Skeletal muscle satellite cell (primary cell): ENCODE measurements around the gene ZNF521.

Source experiments
- H3K27me3 ChIP-seq: 2 replicates; pipeline ENCODE4 v1.7.0; 2013; ENCODE audit warnings: low read length; ENCODE audit not compliant: control insufficient read depth, insufficient read depth
- H3K36me3 ChIP-seq: 2 replicates; pipeline ENCODE4 v1.7.0; 2013; ENCODE audit warnings: mild to moderate bottlenecking, control low read depth, low read length; ENCODE audit not compliant: insufficient read depth
- H3K4me1 ChIP-seq: 2 replicates; pipeline ENCODE4 v1.7.0; 2013; ENCODE audit warnings: low read length; ENCODE audit not compliant: control insufficient read depth, insufficient read depth
- H3K4me2 ChIP-seq: 2 replicates; pipeline ENCODE4 v1.7.0; 2013; ENCODE audit warnings: mild to moderate bottlenecking, low read length
- H3K4me3 ChIP-seq: 2 replicates; pipeline ENCODE4 v1.7.0; 2013; ENCODE audit warnings: low read length
- H3K9ac ChIP-seq: 2 replicates; pipeline ENCODE4 v1.7.0; 2013; ENCODE audit warnings: mild to moderate bottlenecking, low read depth, low read length, moderate library complexity
- H3K9me3 ChIP-seq: replicated peaks from 2 replicates; pipeline ENCODE4 v1.7.0; 2013; ENCODE audit warnings: mild to moderate bottlenecking, control low read depth, low read length

Gene ZNF521

DNA sequence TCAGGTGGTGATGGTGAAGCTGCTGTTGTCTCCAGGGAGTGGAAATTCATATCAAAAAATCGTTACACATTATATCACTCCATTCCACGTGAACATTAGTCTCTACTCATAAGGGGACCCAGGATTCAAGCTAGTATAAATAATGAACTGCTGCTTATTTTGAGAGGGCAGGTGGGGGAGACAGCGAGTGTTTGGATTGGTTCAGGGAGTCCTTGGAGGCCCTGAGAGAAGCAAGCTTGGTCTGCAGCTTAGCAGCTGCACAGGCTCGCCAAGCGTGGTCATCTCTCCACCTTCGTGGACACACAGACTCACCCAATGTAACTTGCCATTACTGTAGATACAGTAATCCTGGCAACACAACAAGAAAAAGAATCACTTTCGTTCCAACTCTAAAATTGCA lies 177.6 kb downstream of the ZNF521 start:
- no peaks in the 10 kb centered on the region for H3K36me3 ChIP-seq
- H3K4me1 ChIP-seq = peaks cover 7% of the 10 kb centered on the region
- H3K9ac ChIP-seq = no peak overlapping the region

DNA sequence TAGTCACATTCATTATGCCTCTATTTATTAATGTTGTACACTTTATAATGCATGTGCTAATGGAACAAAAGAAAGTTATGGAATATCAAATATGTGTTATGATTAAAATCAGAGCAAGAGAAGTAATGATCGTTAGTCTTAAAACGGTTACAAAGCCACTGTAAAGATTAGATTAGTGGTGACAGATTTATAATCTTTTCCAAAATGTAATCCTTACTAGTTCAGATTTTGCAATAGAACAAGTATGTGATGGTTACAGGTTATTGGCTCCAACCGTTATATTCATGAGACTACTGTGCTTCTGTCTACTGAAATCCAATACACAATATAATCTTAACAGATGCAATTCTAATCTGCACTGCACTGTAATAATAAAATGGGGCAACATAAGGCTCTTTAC lies 180.6 kb downstream of the ZNF521 start:
- H3K4me1 ChIP-seq = peaks cover 9% of the 10 kb centered on the region
- no peak overlapping the region for H3K4me2 ChIP-seq
- no peaks in the 10 kb centered on the region for H3K9me3 ChIP-seq
- no peaks in the 10 kb centered on the region for H3K36me3 ChIP-seq
- H3K9ac ChIP-seq = no peak overlapping the region
- H3K27me3 ChIP-seq = no peaks in the 10 kb centered on the region
- H3K4me3 ChIP-seq = no peak overlapping the region

More for the DNA sequence above, 177.6 kb downstream of the ZNF521 start:
- Histone ChIP-seq H3K9me3 (no peaks in the 10 kb centered on the region), H3K4me3 (no peak overlapping the region), H3K27me3 (no peaks in the 10 kb centered on the region), H3K4me2 (no peak overlapping the region)

DNA sequence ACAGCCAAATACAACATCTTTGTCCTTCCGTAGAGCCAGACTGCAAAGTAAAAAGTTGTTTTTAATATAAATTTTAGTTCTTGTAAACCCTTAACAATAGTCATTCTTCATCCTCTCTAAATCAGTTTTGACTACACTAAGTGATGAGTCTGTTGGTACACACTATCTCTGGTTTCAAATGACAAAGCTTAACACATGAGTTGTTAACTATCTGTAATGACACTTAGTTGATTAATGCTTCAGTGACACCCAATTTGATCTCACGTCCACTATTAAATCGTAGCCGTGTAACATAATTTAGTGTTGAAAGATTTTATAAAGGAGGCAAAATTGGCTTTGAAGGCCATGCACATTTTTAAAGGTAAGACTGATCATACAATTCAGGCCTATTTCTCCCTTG lies 181.6 kb downstream of the ZNF521 start:
- H3K27me3 ChIP-seq = no peaks in the 10 kb centered on the region
- no peak overlapping the region for H3K4me2 ChIP-seq
- H3K4me3 ChIP-seq = no peak overlapping the region
- H3K36me3 ChIP-seq = no peaks in the 10 kb centered on the region
- H3K9me3 ChIP-seq = no peaks in the 10 kb centered on the region
- no peak overlapping the region for H3K9ac ChIP-seq
- peaks cover 19% of the 10 kb centered on the region for H3K4me1 ChIP-seq

- Histone ChIP-seq H3K4me1 (peaks cover 25% of the 10 kb centered on the region), H3K27me3 (no peaks in the 10 kb centered on the region), H3K4me2 (no peak overlapping the region), H3K36me3 (no peaks in the 10 kb centered on the region), H3K9me3 (no peaks in the 10 kb centered on the region), H3K9ac (no peak overlapping the region), H3K4me3 (no peak overlapping the region)
Measured at GRCh38 chr18:25169701-25170100, 182.3 kb downstream of the ZNF521 start.

DNA sequence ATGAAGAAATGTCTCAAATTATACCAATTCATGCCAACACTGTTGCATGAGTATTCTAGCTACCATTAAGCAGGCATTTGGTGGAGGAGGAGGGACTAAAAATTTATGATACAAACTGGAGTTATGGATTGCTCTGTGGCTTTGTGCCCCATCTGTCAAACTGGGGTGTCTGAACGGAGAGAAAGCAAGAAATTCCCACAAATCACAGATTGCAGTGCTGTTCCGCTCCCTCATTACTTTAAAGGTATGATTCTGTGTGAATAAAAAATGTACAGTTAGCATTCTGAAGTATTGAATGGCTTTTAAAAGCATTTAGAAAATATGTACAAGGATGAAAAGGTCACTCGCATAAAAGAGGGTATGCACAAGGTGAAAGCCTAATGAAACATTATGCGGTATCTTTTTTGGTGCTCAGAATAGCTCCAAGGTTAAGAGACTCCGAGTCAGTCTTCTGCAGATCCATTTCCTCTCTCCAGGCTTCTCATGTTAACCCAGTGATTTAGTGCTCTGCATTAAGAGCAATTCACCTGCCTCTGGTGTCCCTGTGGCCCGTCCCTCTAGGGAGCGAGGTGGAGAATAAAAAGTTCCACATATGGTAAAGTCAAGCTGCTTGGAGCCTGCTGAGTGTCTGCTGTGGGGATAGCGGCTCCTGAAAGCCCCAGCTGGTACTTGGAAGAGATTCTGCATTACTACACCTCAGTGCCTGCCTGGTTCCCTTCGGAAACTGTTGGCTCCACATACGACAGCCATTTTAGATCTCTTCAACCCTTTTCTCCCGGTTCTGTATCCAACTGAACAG lies 184.2 kb downstream of the ZNF521 start:
- H3K36me3 ChIP-seq = no peaks in the 10 kb centered on the region
- H3K4me2 ChIP-seq = no peak overlapping the region
- peaks cover 31% of the 10 kb centered on the region for H3K4me1 ChIP-seq
- no peaks in the 10 kb centered on the region for H3K9me3 ChIP-seq
- no peak overlapping the region for H3K4me3 ChIP-seq
- H3K9ac ChIP-seq = no peak overlapping the region
- H3K27me3 ChIP-seq = no peaks in the 10 kb centered on the region

GRCh38 chr18:25166113-25166512 lies 185.9 kb downstream of the ZNF521 start:
- no peaks in the 10 kb centered on the region for H3K27me3 ChIP-seq
- H3K4me2 ChIP-seq = no peak overlapping the region
- no peak overlapping the region for H3K4me3 ChIP-seq
- peaks cover 31% of the 10 kb centered on the region for H3K4me1 ChIP-seq
- H3K36me3 ChIP-seq = no peaks in the 10 kb centered on the region
- no peak overlapping the region for H3K9ac ChIP-seq
- H3K9me3 ChIP-seq = no peaks in the 10 kb centered on the region

- peak overlapping the region; percentile 80 for H3K4me2 ChIP-seq
- peak overlapping the region; percentile 64 for H3K4me3 ChIP-seq
- H3K9ac ChIP-seq = peak overlapping the region; percentile 45
- peaks cover 31% of the 10 kb centered on the region for H3K4me1 ChIP-seq
- H3K9me3 ChIP-seq = no peaks in the 10 kb centered on the region
- no peaks in the 10 kb centered on the region for H3K27me3 ChIP-seq
- H3K36me3 ChIP-seq = no peaks in the 10 kb centered on the region
Measured at GRCh38 chr18:25164848-25165811, 186.8 kb downstream of the ZNF521 start.

DNA sequence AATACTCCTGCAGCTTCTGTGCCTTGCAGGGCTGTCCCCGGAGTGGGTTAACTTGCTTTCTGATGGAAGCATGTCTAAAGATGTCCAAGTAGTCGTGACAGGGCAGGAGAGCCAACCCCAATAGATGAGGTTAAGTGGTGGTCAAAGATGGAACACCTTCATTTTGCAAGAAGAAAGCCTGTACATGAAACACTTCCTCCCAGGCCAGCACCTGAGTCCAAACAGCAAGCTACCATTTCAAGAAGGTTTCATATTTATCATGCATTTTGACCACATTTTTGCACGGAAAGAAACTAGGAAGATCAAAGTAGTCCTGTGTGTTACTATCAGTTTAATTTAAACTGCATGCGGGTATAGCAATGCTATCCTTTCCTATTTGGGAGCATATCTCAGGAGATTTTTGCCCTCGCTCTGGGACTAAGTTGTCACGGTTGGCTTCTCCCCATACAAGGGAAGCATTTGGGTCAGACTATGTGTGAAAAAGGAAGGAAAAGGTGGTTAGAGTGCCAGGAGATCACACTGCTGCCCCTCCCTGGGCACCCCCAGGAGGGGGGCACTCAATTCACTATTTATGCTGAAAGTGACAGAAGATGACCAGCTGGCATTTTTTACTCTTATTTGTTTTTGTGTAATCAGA lies 187.6 kb downstream of the ZNF521 start:
- peak overlapping the region; percentile 45 for H3K9ac ChIP-seq
- no peaks in the 10 kb centered on the region for H3K9me3 ChIP-seq
- H3K27me3 ChIP-seq = no peaks in the 10 kb centered on the region
- peaks cover 24% of the 10 kb centered on the region for H3K4me1 ChIP-seq
- H3K36me3 ChIP-seq = no peaks in the 10 kb centered on the region
- peak overlapping the region; percentile 64 for H3K4me3 ChIP-seq
- peak overlapping the region; percentile 80 for H3K4me2 ChIP-seq

DNA sequence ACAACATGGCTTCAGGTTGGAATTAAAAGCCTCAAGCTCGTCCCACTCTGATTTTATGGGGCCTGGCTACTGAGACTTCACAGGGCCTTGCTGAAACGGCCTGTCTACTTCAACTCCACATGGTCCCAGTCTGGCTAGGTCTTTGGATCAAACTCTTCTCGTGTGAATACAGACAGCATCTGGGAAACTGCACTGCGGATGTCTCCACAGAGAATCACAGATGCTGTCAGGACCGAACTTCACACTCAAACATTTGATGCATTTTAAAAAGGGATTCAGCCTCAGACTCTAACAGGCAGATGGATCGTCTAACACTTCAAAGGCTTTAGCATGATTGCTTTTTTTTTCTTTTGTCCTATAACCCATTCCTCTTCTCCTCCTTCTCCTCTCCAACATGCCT lies 198.5 kb downstream of the ZNF521 start:
- no peak overlapping the region for H3K4me3 ChIP-seq
- H3K4me2 ChIP-seq = no peak overlapping the region
- H3K27me3 ChIP-seq = no peaks in the 10 kb centered on the region

DNA sequence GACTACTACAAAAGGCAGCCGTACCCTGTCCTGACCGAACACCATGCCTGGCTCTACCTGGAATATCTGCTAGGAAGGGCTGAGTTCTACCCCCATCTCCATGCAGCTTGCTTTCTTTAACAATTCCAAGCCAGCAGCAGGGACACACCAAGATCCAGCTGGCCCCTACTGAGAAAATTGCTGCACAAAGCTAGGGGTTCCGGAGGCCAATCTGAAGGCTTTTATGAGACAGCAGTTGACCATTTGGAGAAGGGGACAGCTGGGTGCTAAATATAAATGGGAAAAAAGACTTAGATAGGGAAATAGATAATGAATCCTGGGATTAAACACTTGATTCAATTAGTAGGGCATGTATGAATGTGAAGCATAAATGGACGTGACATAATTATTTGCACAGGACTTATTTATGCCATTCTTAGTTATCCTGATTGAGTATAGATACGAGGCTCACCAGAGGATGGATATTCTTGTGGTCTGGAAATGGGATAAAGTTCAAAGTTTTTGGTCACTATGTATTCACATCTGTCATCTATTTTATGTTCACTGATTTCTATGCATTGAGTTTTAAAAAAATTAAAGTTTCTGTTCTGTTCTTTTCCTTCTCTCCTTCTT lies 204.0 kb downstream of the ZNF521 start:
- Histone ChIP-seq H3K27me3 (no peaks in the 10 kb centered on the region), H3K9ac (no peak overlapping the region), H3K4me3 (no peak overlapping the region), H3K9me3 (no peaks in the 10 kb centered on the region), H3K4me2 (no peak overlapping the region), H3K4me1 (peaks cover 9% of the 10 kb centered on the region), H3K36me3 (no peaks in the 10 kb centered on the region)

More for the DNA sequence above, 198.5 kb downstream of the ZNF521 start:
- no peaks in the 10 kb centered on the region for H3K9me3 ChIP-seq
- no peak overlapping the region for H3K9ac ChIP-seq
- H3K36me3 ChIP-seq = no peaks in the 10 kb centered on the region
- H3K4me1 ChIP-seq = no peaks in the 10 kb centered on the region

DNA sequence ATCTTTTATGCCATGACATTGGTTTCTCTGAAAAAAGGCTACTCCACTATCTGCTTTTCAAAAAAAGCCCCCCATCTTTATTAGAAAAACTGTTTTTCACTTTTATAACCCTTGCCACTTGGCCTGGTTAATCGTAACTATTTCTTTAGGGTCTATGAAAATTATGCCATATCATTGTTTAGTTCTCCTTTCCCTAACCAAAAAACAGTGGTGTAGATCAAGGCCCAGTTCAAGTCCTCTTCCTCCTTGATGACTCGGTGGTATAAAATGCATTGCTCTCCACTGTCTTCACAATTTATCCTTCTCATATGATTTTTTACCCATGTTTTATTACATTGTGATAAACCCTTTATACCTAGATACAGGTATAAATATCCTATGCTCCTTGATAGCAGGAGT lies 205.5 kb downstream of the ZNF521 start:
- no peak overlapping the region for H3K4me3 ChIP-seq
- no peaks in the 10 kb centered on the region for H3K27me3 ChIP-seq
- peaks cover 9% of the 10 kb centered on the region for H3K4me1 ChIP-seq
- no peak overlapping the region for H3K9ac ChIP-seq
- no peaks in the 10 kb centered on the region for H3K36me3 ChIP-seq
- H3K4me2 ChIP-seq = no peak overlapping the region
- H3K9me3 ChIP-seq = no peaks in the 10 kb centered on the region
